Lower lobe of right lung (tissue), 2 donors: ENCODE results near the gene MBLAC1. TPM values are rescaled to one million over a fixed set of nuclear protein-coding genes. Genes with fewer than 3 reads are reported as not detected.

ENCODE experiments used
- ATAC-seq, 2 donors: fragments of 200-7000 bp; cut with Tn5 transposase; one replicate each; pipeline ENCODE4 v1.9.1; 2020 to 2022; ENCODE audit warnings: mild to moderate bottlenecking in 2 of 2, moderate library complexity in 2 of 2
- DNase-seq: peaks from one replicate; pipeline ENCODE4 v3.0.0-alpha.2; 2020
- H3K27ac ChIP-seq: fragments of 200-600 bp; one replicate; pipeline ENCODE4 v1.8.0; 2022
- H3K27me3 ChIP-seq: fragments of 200-600 bp; one replicate; pipeline ENCODE4 v1.8.0; 2022; ENCODE audit warnings: low read depth
- H3K36me3 ChIP-seq: fragments of 200-600 bp; one replicate; pipeline ENCODE4 v1.8.0; 2022; ENCODE audit warnings: mild to moderate bottlenecking
- H3K4me1 ChIP-seq: fragments of 200-600 bp; one replicate; pipeline ENCODE4 v1.8.0; 2022
- H3K4me3 ChIP-seq: fragments of 200-600 bp; one replicate; pipeline ENCODE4 v1.8.0; 2022; ENCODE audit warnings: mild to moderate bottlenecking
- H3K9me3 ChIP-seq: fragments of 200-600 bp; one replicate; pipeline ENCODE4 v1.8.0; 2022
- intact Hi-C: fragments of 100-400 bp; cut with DNase I; formaldehyde crosslinking; loops from one replicate; pipeline ENCODE4 v1.11.0; 2022
- total RNA-seq: library from RNA; stranded (reverse); fragmentation: NEBNext Ultra II Directional; extraction: Animal tissue kit (Norgen Biotek cat#: 25700); gene quantifications from one replicate; pipeline ENCODE4 v1.2.1, GENCODE V29; 2021
- TF ChIP-seq, protein P1 (sequence below): fragments of 200-600 bp; IDR thresholded peaks from one replicate; pipeline ENCODE4 v1.8.0; 2022; ENCODE audit warnings: antibody characterized with exemption, mild to moderate bottlenecking
- donor health status: DM: no; HTN: yes; CAD: no; lungs with severe emphysema.

The MBLAC1 gene
- total RNA-seq, 1 donor from 2014 or later: 2.7 TPM

DNA sequence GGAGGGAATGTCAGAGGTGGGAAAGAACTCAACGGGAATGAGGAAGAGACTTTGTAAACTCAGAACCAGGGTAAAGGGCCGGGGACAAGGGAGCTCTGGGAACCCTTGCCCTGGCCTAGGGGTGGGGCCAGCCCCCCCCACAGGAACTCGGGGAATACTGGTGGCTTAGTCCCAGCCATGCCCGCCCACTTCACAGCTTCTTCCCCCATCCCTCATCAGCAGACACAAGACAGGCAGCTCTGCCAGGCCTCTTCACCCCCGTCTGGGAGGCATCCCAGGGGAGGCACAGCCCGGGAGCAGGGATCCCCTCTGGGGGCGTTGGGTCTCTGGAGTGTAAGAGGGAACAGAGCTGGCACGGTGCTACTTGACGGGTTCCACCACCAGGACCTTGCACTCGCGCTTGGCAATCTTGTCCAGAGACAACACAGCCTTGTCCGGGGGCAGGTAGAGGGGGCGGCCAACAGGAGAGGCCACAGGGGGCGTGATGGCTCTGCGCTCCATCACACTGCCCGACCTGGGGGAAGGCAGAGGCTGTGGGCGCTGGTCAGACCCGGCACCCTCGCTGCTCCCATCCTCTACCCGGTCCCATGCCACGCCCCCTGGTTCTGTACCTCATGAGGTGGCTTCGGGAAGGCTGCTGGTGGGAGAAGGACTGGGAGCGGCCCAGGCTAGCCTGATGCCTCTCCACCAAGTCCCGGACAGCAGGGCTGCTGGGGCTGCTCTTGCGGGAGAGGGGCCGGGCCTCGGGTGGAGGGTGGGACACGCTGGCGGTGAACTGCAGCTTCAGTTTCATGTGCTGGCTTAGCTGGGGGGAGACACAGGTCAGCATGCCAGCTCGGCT, 28.1 kb downstream of the MBLAC1 start:
- Histone ChIP-seq H3K4me1 (peaks cover 62% of the 10 kb centered on the region), H3K4me3 (no peak overlapping the region), H3K9me3 (no peaks in the 10 kb centered on the region), H3K27me3 (no peaks in the 10 kb centered on the region), H3K36me3 (peaks cover 45% of the 10 kb centered on the region), H3K27ac (no peak overlapping the region)
- DNase-seq (no peak), ATAC-seq (no peak)
- TF ChIP-seq, protein P1, sequence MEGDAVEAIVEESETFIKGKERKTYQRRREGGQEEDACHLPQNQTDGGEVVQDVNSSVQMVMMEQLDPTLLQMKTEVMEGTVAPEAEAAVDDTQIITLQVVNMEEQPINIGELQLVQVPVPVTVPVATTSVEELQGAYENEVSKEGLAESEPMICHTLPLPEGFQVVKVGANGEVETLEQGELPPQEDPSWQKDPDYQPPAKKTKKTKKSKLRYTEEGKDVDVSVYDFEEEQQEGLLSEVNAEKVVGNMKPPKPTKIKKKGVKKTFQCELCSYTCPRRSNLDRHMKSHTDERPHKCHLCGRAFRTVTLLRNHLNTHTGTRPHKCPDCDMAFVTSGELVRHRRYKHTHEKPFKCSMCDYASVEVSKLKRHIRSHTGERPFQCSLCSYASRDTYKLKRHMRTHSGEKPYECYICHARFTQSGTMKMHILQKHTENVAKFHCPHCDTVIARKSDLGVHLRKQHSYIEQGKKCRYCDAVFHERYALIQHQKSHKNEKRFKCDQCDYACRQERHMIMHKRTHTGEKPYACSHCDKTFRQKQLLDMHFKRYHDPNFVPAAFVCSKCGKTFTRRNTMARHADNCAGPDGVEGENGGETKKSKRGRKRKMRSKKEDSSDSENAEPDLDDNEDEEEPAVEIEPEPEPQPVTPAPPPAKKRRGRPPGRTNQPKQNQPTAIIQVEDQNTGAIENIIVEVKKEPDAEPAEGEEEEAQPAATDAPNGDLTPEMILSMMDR: no peak
- intact Hi-C loops: no loop called here

DNA sequence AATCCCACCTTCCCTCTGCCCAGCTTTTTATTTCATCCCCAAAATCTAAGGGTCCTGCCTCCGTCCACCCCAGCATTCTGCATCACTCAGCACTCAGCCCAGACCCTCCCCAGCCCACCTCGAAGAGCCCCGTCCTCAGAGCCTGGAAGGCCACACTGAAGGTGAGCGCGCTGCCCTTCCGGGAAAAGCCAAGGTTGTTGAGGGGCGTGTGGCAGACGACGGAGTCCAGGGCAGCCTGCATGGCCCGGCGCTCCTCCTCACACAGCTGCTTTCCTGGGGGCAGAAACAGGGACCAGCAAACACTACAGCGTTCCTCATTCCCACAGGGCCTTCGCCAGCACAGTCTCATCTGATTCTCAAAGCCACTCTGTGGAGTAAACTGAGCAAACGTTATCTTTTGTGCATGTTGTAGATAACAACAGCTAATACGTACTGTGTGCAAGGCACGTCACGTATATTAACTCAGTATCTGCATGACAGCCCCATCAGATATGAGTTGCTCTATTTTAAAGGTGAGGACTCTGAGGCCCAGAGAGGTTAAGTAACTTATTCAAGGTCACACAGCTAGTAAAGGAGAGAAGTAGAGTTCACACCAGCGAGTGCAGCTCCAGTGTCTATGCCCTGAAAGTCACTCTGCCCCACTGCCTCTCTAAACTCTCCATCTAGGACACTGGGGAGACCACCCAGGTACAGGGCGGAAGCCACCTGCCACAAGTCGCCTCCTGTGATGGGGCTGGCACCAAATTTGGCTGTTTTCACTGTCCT, 29.0 kb downstream of the MBLAC1 start:
- Histone ChIP-seq H3K4me1 (peaks cover 55% of the 10 kb centered on the region), H3K27me3 (no peaks in the 10 kb centered on the region), H3K27ac (no peak overlapping the region), H3K36me3 (peaks cover 45% of the 10 kb centered on the region), H3K4me3 (no peak overlapping the region), H3K9me3 (no peaks in the 10 kb centered on the region)
- ATAC-seq (no peak), DNase-seq (no peak)
- TF ChIP-seq, protein P1: no peak
- intact Hi-C loops: no loop called here

DNA sequence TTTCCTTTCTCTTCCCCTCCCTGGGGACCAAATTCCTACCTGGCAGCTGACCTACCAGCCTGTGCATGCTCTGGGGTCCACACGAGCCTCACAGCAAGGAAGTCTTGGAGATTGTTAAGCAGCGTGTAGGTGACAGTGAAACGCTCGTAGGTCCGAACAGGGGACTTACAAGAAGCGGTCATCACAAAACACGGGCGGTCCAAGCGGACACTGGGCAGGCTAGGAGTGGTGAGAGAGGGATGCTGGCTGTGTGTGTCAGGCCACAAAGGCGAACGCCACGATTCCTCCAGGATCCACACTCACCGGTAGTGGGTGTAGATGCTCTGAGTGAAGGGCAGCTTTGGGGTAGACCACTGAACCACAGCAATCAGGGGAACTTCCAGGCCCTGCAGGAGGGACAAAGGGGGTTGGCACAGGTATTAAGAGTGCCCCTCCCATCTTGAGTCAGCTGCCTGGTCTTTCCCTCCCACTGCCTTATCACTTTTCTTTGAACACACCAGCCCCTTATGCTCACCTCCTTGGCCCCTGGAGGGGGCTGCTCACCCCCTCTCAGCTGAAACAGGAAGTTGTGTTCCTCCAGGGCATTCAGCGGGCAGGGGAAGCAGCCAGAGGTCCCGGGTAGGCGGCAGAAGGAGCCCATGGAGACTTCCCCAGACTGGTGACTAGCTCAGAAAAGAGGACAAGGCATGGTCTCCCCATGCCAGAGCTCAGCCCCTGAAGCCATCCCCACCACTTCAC, 29.7 kb downstream of the MBLAC1 start:
- no peaks in the 10 kb centered on the region for H3K9me3 ChIP-seq
- H3K27ac ChIP-seq: no peak overlapping the region
- no peak for DNase-seq
- peaks cover 55% of the 10 kb centered on the region for H3K4me1 ChIP-seq
- intact Hi-C loops: no loop called here
- ATAC-seq: no peak
- H3K4me3 ChIP-seq: peak overlapping the region; percentile 90
- TF ChIP-seq, protein P1: no peak
- peaks cover 45% of the 10 kb centered on the region for H3K36me3 ChIP-seq
- no peaks in the 10 kb centered on the region for H3K27me3 ChIP-seq

DNA sequence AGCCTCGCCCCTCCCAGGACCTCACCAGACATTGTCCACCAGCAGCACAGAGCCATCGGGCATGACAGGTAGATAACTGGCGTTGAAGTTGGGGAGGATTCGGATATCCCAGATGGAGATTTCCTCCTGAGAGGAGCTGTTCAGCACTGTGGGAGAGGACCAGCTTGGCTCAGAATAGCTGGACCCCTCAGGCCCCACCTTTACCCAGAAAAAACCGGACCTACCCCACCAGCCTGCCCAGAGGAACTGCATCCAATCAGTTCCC, 30.2 kb downstream of the MBLAC1 start:
- Histone ChIP-seq H3K36me3 (peaks cover 45% of the 10 kb centered on the region), H3K9me3 (no peaks in the 10 kb centered on the region), H3K4me1 (peaks cover 51% of the 10 kb centered on the region), H3K27ac (peak overlapping the region; percentile 84), H3K27me3 (no peaks in the 10 kb centered on the region), H3K4me3 (peak overlapping the region; percentile 90)
- ATAC-seq: no peak
- intact Hi-C loops: no loop called here
- DNase-seq: no peak
- TF ChIP-seq, protein P1: no peak

DNA sequence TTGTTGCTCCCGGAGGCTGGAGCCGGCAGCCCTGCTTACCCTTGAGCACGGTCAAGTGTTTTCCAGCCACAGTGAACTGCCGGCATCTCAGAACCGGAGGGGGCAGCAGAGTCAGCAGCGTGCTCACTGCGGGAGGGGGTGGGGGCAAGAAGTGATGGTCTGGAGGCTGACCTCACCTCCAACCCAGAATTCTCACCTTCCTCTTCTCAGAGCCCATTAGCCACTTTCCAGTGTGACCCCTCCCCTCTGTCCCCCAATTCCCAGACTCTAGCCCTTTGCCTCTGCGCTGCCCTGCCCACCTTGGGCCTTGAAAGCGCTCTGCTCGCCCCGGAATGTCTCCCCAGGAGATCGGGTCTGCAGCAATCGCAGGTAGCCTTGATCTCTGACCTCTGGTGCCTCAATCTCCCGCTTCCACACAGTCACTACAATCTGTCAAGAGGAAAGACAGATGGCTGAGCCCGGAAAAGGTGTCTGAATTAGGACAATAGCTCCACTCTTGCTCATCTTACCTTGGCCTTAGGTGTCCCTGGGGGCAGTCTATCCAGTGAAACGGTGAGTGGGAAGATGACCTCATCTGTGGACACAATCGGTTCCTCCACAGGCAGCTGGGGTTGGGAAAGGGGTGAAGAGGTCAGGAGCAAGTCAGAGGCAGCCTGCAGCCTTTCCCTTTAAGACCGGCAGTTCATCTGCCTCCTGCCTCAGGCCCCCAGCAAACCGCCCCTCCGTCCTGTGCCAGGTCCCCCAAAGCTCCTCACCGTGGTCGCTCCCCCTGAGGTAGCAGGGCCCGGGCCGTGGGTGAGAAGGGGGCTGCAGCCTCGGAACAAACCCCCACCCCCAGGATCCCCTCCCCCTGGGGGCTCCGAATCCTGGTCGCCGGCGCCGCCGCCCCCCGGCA, 30.8 kb downstream of the MBLAC1 start:
- ATAC-seq (peak; percentile 54), DNase-seq (peak; percentile 67)
- H3K9me3 ChIP-seq: no peaks in the 10 kb centered on the region
- no peaks in the 10 kb centered on the region for H3K27me3 ChIP-seq
- TF ChIP-seq, protein P1: no peak
- peak overlapping the region; percentile 84 for H3K27ac ChIP-seq
- intact Hi-C loops: no loop called here
- peak overlapping the region; percentile 90 for H3K4me3 ChIP-seq
- H3K4me1 ChIP-seq: peaks cover 46% of the 10 kb centered on the region
- H3K36me3 ChIP-seq: peaks cover 45% of the 10 kb centered on the region
